Right lung (tissue), 5 donors: ENCODE data around the gene DIP2C. TPM values are rescaled to one million over a fixed set of nuclear protein-coding genes. Genes with fewer than 3 reads are reported as not detected.
A peak's percentile ranks its signal among the peaks of the same experiment; 100 is the strongest.
"Not testable (repeated sequence)": the region's sequence is repeated elsewhere in the genome, so short reads cannot be mapped to it uniquely, and the experiment has no call there.

Experiments used
- DNase-seq, 2 donors: peaks; one replicate each; pipeline ENCODE4 v3.0.0-alpha.2; 2013
- polyA plus RNA-seq, 5 donors: library from polyadenylated mRNA; unstranded; fragments of 120-200 nt; gene quantifications; one replicate each; pipeline versions ENCODE4 v1.2.1 to v1.2.3, GENCODE V29; 2013; ENCODE audit warnings: inconsistent platforms in 1 of 5, low replicate concordance in 1 of 5; ENCODE audit not compliant: insufficient read length in 5 of 5, insufficient read depth in 1 of 5

DIP2C gene
- polyA plus RNA-seq, 5 donors = 15.8 to 20.3 (median 17.9) TPM

DNA sequence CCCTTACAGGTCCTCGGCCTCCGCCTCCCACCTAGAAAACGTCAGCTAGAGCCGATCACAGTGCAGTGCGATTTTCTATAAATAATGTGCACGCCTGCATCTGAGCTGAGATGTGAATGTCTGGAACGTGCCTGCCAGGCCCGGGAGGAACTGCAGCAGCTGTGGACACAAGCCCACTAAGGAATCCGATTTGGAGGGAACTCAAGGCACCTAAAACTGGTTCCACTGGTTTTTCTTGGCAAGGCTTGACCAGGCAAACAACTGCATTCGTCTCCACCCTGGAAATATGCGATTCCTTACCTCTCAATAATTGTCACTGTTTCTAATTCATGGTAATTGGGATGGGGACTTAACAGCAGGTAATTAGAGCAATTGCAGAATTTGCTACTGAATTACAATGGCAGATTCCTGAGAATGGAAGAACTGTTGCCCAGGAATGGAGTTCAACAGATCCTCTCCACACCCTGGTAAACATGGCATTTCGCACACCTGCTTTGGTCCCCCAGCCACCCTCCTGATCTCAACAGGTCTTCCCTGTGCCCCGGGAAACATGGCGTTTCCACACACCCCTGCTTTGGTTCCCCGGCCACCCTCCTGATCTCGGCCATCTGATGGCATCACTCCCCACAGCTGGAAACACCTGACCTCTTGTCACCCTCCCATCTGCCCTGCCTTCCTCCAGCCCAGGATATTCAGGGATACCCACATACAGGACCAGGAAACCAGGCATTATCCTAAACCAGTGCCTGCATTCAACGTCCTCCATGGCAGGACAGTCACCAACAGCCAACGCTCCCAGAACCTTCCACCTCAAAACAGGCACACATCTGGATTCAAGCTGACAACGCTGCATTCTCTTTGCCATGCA lies 76.0 kb downstream of the DIP2C start:
- DNase-seq = peak; percentile 59 to 68

GRCh38 chr10:612696-613095 lies 76.8 kb downstream of the DIP2C start:
- DNase-seq = no peak

GRCh38 chr10:610642-611305 lies 78.7 kb downstream of the DIP2C start:
- not testable (repeated sequence) for DNase-seq

DNA sequence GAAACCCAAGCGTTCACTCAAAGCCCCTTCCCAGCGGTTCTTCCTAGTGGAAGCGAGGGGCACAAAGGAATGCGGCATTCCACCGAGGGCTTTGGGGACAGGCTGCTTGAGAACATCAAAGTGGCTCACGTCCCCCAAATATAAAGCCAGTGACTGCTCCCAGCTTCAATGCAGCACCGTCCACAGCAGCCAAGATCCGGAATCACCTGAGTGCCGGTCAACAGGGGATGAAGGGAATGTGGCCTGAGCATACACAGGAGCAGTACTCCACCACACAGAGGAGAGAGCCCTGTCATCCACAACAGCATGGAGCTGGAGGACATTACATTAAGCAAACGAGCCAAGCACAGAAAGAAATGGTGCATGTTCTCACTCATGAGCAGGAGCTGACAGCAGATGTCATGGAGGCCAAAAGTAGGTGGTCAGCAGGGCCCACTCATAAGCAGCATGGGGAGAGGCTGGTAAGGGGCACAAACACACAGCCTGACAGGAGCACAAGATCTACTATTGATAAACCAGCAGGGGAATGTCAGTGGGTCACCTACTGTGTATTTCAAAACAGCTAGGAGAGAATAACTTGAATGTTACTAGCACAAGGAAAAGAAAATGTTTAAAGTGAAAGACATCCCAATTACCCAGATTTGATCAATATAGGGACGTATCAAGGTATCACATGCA lies 79.5 kb downstream of the DIP2C start:
- no peak for DNase-seq

DNA sequence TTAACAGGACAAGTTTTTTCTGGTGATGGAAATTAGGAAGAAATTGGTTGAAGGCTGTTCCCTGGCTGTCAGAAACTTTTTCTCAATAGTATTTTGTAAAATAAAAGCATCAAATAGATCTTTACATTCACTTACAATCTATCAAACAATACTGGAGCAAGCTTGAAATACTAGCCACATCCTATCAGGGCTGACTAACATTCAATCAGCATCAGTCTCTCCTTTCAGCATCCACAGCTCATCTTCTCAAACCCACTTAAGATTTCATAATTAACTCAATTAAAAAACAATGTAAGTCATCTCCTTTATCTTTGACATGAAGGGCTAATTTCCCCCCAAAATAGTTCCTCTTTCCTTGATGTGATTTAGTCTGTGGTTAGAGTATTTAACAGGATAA lies 80.2 kb downstream of the DIP2C start:
- DNase-seq = no peak

DNA sequence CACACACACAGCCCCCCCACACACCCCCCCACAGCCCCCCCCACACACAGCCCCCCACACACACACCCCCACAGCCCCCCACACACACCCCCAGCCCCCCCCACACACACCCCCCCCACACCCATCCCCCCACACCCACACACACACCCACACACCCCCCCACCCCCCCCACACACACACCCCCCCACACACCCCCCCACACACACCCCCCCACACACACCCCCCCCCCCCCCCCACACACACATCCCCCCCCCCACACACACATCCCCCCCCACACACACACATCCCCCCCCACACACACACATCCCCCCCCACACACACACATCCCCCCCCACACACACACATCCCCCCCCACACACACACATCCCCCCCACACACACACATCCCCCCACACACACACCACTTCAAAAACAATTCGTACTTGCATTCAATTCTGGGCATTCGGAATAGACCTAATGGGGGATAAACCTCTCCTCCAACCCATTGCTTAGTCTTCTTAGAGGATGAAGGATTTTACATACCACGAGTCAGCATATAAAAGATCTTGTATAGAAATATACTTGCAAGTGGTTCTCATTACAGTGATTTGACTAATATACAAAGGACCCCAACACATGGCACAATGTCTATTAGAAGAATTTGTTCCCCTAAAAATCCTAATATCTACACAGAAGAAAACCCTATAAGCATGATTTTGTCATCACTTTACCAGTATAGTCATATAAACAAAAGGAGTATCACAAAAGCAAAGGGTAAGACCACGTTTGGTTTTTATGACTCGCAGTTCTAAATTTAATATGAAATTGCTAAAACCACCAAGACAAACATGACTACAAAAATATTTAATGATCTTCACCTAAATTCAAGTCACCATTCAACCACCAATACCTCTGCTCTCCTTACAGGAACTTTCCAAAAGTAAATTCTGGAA lies 80.9 kb downstream of the DIP2C start:
- no peak for DNase-seq

DNA sequence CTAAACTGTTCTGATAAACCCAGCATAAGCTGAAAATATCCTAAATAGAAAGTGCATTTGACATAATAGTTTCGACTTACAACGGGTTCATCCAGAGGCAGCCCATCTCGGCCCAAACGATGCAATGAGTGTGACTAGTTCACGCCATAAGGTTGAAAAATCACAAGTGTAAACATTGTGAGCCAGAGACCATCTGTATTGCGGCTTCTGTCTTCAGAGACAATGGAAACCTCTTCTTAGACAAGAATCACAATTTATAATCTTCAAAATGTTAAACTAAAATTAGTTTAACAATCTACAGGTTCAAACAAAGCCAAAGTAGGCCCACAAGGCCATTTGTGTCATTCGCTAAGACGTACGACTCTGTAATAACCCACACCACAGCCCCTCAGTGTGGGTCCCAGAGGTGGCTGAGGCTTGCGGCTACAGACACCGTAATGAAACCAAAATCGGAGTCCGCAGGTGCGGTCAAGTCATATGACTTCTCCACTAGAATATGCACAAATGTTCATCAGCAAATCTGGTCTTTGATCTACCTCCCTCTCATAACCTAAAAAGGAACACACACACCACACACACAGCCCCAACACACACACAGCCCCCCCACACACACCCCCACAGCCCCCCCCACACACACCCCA lies 81.8 kb downstream of the DIP2C start:
- no peak for DNase-seq

- DNase-seq = no peak
These were observed 82.5 kb downstream of the DIP2C start for GRCh38 chr10:606762-607544.

DNA sequence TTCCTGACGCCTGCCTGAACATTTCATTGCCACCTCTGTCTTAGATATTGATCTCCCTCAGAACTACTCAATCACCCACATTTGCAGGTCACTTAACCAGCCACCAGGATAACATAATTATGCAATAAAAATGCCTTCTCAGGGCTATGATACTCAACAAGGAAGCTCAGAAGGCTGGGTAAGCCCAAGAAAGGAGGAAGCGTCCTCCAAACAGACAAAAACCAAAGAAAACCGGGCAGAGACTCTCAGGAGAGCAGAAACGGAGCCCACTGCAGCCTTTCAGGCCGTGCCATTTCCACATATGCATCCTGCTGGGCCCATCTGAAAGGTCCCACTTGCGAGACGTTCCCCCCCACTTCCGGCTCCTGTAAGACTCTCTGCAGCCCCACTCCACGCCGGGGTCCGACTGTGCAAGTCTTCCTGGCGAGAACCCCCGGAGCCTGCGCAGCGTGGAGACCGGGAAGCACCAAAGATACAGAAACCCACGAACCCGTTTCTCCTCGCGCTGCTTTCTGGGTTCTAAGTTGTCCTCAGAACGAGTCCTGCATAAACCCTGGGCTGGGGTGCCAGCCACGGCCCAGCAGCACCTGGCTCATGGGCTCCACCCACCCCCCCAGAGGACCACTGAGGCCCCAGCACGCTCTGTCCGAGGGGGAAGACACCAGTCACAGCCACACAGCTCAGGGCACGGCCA lies 83.7 kb downstream of the DIP2C start:
- DNase-seq = no peak

DNA sequence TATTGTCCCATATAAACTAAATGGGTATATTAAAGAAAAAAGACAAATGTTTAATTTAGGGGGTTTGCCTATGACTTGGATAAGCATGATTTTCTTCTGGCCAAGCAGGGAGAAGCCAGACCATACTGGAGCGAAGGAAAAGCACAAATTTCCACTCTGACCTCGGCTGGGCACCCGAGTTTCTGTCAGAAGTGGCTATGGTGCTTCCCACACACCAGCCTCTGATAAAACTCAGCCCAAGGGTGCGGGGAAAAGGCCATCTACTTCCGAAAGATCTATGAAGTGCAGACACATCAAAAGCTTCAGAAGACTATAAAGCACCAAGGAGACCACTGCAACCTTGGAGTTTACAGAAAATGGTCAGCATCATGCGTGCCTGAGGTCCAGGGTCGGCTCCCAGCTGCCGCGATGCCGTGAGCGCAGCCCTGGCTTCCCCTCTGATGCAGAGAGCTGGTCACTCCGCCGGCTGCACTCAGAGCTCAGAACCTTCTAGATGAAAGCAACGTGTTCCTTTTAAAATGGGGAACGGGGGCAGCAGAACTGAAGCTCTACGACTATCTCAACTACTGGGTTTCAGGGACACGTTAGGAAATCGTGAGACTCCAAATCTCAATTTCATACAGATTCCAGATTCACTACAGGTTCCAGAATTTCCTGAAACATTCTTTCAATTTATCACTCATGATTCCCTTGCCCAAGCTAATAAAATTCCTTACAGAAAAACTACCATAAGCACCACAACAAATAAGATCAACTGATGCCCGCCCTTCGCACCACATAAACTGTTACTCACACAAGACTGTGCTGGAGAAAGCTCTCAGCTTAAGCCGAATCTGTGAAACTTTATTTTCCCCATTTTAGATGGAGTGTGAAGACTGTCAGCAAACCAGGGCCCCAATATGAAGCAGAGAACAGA lies 84.5 kb downstream of the DIP2C start:
- DNase-seq = no peak

GRCh38 chr10:603745-604144 lies 85.7 kb downstream of the DIP2C start:
- DNase-seq = no peak

GRCh38 chr10:602391-603005 lies 87.0 kb downstream of the DIP2C start:
- no peak for DNase-seq

GRCh38 chr10:601660-601963 lies 87.9 kb downstream of the DIP2C start:
- no peak for DNase-seq

GRCh38 chr10:600876-601659 lies 88.4 kb downstream of the DIP2C start:
- DNase-seq = no peak

DNA sequence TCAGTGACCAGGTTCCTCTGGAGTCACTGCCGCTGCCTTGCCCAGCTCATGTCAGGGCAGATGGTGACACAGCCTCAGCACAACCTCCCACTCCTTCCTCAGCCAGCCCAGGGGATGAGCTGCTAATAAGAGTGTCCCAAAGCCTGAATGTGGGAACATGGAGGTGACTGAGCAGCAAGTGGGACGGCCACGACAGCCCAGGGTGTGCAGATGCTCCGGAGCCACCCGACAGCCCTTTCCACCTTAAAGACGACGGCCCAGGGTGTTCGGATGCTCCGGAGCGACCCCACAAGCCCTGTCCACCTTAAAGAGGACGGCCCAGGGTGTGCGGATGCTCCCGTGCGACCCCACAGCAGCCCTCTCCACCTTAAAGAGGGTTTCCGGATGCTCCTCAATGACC lies 89.2 kb downstream of the DIP2C start:
- no peak for DNase-seq

DNA sequence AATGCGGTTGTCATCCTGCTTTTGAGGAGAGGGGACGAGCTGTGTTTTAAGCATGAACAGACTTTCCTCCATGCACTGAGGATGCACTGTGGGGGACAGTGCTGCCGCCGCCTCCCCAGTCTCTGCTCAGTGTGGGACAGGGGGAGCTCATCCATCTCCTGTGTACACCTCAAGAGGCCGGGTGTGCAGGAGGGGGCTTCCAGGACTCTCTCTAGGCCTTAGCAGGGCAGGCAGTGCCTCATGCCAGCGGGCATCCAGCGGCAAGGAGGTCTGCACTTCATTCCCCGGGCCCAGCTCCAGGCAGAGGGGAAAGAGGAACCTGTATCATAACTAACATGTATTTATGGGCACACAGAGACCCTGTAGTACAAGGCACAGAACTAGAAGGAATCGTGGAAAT lies 89.7 kb downstream of the DIP2C start:
- DNase-seq = no peak

GRCh38 chr10:598415-599170 lies 90.9 kb downstream of the DIP2C start:
- DNase-seq = no peak
